GM12872 (cell line): ENCODE measurements around the gene GPATCH4.

ENCODE experiments used
- TF ChIP-seq, protein P1 (sequence below): IDR thresholded peaks from 3 replicates; pipeline ENCODE4 v1.5.1; 2011; ENCODE audit warnings: low read depth, mild to moderate bottlenecking, low read length, moderate library complexity; ENCODE audit not compliant: insufficient read depth

GPATCH4 gene

GRCh38 chr1:156644640-156645039, 43.4 kb upstream of the GPATCH4 start:
- TF ChIP-seq, protein P1, sequence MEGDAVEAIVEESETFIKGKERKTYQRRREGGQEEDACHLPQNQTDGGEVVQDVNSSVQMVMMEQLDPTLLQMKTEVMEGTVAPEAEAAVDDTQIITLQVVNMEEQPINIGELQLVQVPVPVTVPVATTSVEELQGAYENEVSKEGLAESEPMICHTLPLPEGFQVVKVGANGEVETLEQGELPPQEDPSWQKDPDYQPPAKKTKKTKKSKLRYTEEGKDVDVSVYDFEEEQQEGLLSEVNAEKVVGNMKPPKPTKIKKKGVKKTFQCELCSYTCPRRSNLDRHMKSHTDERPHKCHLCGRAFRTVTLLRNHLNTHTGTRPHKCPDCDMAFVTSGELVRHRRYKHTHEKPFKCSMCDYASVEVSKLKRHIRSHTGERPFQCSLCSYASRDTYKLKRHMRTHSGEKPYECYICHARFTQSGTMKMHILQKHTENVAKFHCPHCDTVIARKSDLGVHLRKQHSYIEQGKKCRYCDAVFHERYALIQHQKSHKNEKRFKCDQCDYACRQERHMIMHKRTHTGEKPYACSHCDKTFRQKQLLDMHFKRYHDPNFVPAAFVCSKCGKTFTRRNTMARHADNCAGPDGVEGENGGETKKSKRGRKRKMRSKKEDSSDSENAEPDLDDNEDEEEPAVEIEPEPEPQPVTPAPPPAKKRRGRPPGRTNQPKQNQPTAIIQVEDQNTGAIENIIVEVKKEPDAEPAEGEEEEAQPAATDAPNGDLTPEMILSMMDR = no peak

GRCh38 chr1:156644146-156644545, 42.9 kb upstream of the GPATCH4 start:
- TF ChIP-seq, protein P1 = no peak

DNA sequence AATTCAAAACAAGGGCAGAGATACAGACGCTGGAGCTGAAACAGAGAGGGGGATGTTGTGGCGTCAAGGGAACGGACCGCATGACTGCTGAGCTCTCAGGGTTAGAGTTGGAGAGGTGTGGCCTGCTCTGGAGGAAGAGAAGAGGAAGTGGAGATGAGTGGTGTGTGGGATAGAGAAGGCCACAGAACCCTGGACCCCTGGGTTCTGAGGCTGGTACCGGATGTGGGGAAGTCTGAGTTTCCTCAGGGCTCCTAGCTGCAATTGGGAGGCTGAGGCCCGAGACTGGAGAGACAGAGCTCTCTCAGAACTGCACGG, 42.5 kb upstream of the GPATCH4 start:
- TF ChIP-seq, protein P1 = no peak

GRCh38 chr1:156643049-156643777, 41.9 kb upstream of the GPATCH4 start:
- TF ChIP-seq, protein P1 = no peak

GRCh38 chr1:156642265-156643048, 41.2 kb upstream of the GPATCH4 start:
- TF ChIP-seq, protein P1 = no peak

DNA sequence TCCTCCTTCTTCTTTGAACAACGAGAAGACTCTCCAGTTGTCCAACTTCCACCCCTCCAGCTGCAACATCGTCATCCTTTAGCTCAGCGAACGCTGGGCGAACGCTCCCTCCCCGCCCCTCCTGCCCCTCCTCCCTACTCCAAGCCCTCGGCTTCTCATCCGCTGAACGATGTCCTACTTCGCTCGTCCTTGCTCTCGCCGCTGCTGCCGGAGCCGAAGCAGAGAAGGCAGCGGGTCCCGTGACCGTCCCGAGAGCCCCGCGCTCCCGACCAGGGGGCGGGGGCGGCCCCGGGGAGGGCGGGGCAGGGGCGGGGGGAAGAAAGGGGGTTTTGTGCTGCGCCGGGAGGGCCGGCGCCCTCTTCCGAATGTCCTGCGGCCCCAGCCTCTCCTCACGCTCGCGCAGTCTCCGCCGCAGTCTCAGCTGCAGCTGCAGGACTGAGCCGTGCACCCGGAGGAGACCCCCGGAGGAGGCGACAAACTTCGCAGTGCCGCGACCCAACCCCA, 40.5 kb upstream of the GPATCH4 start, which contains the start of gene BCAN:
BCAN (plus strand) TSS at position 357 of the 504 bp plus-strand sequence. CDS start 3,938 bp downstream, outside the sequence.
- TF ChIP-seq, protein P1 = no peak
